Measurements from ENCODE around the gene ILF3. TPM values are rescaled to one million over a fixed set of nuclear protein-coding genes. Genes with fewer than 3 reads are reported as not detected.

ILF3 gene
- total RNA-seq, 2 donors from 2014 or later = 112 to 192 TPM

DNA sequence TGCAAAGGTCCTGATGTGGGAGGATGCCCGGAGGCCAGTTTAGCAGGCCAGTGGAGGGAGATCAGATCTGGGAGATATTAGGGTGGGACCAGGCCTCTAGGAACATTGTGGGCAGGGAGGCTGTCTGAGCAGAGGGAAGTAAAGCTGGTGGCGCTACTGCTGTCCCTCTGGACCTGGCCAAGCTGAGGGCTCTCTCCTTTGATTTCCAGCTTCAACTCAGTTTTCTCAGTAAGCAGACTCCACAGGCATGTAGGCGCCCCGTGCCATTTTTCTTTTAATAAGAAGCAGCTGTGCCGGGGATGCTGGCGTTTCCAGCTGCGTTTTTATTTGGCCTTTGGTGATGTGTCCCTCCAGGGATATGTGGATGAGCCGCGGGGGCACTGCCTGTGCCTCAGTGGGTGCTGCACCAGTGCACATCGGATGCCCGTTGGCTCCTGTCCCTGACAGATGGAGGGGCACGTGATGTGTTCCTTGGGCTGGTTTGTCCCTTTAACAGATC lies 70.5 kb downstream of the ILF3 start:
- no peak for TF ChIP-seq POLR2AphosphoS5 (IDR thresholded peaks at IDR 0.05)
- no peaks in the 10 kb centered on the region for H3K9me3 ChIP-seq
- H3K27me3 ChIP-seq (replicated peaks; ENCODE audit: insufficient read depth) = no peaks in the 10 kb centered on the region
- no peak overlapping the region for H3K4me3 ChIP-seq
- peaks cover 4% of the 10 kb centered on the region for H3K4me1 ChIP-seq (replicated peaks)
- peak overlapping the region in 1 of 2 donors; percentile 21 for H3K27ac ChIP-seq
- no peak for DNase-seq (ENCODE audit: low spot score)
- WGBS = 59% methylated on average over 12 of the region's 12 CpGs
- intact Hi-C loops (cut with DNase I) = no loop called here
- H3K36me3 ChIP-seq = no peaks in the 10 kb centered on the region

DNA sequence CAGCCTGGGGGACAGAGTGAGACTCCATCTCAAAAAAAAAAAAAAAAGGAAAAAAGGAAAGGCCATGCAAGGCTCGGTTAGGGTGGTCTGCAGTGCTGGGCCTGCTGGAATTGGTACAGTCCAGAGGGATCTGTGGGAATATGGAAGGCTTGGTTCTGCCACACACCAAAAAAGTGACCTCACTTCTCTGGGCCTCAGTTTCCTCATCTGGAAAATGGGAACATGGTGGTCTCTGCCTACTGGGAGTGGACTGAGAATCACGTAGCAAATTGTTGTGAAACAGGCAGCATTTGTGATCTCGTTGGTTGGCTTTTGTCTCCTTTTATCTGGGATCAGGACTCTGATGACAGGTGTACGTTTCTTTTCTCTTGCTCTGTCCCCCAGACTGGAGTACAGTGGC lies 71.3 kb downstream of the ILF3 start:
- Histone ChIP-seq H3K27me3 (replicated peaks; ENCODE audit: insufficient read depth) (no peaks in the 10 kb centered on the region), H3K4me3 (no peak overlapping the region), H3K36me3 (no peaks in the 10 kb centered on the region), H3K4me1 (replicated peaks) (no peaks in the 10 kb centered on the region), H3K27ac (no peak overlapping the region), H3K9me3 (no peaks in the 10 kb centered on the region)
- no peak for DNase-seq (ENCODE audit: low spot score)
- intact Hi-C loops (cut with DNase I) = no loop called here
- no peak for TF ChIP-seq POLR2A (IDR thresholded peaks at IDR 0.05)
- TF ChIP-seq, protein P1, sequence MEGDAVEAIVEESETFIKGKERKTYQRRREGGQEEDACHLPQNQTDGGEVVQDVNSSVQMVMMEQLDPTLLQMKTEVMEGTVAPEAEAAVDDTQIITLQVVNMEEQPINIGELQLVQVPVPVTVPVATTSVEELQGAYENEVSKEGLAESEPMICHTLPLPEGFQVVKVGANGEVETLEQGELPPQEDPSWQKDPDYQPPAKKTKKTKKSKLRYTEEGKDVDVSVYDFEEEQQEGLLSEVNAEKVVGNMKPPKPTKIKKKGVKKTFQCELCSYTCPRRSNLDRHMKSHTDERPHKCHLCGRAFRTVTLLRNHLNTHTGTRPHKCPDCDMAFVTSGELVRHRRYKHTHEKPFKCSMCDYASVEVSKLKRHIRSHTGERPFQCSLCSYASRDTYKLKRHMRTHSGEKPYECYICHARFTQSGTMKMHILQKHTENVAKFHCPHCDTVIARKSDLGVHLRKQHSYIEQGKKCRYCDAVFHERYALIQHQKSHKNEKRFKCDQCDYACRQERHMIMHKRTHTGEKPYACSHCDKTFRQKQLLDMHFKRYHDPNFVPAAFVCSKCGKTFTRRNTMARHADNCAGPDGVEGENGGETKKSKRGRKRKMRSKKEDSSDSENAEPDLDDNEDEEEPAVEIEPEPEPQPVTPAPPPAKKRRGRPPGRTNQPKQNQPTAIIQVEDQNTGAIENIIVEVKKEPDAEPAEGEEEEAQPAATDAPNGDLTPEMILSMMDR (IDR thresholded peaks at IDR 0.05) = no peak
- no peak for TF ChIP-seq POLR2AphosphoS5 (IDR thresholded peaks at IDR 0.05)
- 84% methylated on average over 4 of the region's 4 CpGs for WGBS

DNA sequence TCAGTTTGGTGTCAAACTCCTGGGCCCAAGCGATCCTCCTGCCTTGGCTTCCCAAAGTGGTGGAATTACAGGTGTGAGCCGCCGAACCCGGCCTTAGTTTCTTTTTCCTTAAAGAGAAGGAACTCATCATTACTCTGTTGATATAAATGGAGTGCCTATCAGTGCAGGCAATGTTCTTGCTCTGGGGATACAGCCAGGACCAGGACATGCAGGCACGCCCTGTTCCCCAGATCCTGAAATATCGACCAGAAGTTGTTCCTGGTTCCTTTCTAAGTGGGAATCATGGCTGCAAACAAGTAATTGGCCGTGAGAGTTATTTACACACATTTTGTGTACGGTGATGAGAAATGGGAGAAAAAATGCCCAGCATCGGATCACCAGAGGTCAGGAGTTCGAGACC lies 72.1 kb downstream of the ILF3 start:
- Histone ChIP-seq H3K27me3 (replicated peaks; ENCODE audit: insufficient read depth) (no peaks in the 10 kb centered on the region), H3K4me1 (replicated peaks) (no peaks in the 10 kb centered on the region), H3K36me3 (no peaks in the 10 kb centered on the region), H3K9me3 (no peaks in the 10 kb centered on the region), H3K4me3 (no peak overlapping the region), H3K27ac (peak overlapping the region in 1 of 2 donors; percentile 24)
- DNase-seq (ENCODE audit: low spot score) = peak; percentile 23
- 59% methylated on average over 10 of the region's 10 CpGs for WGBS
- peak; percentile 77 for TF ChIP-seq POLR2AphosphoS5 (IDR thresholded peaks at IDR 0.05)
- TF ChIP-seq POLR2A (IDR thresholded peaks at IDR 0.05) = no peak
- intact Hi-C loops (cut with DNase I) = no loop called here

DNA sequence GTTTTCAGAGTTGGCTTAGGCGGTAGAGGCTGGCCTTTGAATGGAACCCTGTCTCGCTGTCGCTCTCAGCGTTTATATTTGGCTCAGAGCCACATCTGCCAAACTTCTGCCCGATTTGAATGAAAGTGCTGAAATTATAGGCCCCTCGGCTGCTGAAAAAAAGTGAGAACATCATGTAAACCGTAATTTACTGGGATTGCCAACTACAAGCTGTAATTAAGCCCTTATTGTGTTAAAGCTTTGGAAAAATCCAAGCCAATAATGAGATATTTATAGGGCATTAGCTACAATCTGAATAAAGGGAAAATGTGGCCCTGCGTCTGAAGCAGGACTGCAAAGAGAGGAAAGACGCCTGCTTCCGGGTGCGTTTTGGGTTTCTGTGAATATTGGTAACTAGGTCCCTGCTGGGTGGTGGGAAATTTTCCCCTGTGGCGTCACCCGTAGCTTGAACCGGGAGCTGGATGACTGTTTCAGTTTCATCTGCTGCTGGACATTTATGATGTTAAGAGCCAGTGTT lies 73.6 kb downstream of the ILF3 start:
- Histone ChIP-seq H3K4me3 (no peak overlapping the region), H3K27me3 (replicated peaks; ENCODE audit: insufficient read depth) (no peaks in the 10 kb centered on the region), H3K9me3 (no peaks in the 10 kb centered on the region), H3K4me1 (replicated peaks) (no peaks in the 10 kb centered on the region), H3K36me3 (no peaks in the 10 kb centered on the region), H3K27ac (no peak overlapping the region)
- 55% methylated on average over 14 of the region's 14 CpGs for WGBS
- no peak for TF ChIP-seq POLR2A (IDR thresholded peaks at IDR 0.05)
- TF ChIP-seq POLR2AphosphoS5 (IDR thresholded peaks at IDR 0.05) = no peak
- TF ChIP-seq, protein P1 (IDR thresholded peaks at IDR 0.05) = no peak
- DNase-seq (ENCODE audit: low spot score) = no peak
- intact Hi-C loops (cut with DNase I) = no loop called here

DNA sequence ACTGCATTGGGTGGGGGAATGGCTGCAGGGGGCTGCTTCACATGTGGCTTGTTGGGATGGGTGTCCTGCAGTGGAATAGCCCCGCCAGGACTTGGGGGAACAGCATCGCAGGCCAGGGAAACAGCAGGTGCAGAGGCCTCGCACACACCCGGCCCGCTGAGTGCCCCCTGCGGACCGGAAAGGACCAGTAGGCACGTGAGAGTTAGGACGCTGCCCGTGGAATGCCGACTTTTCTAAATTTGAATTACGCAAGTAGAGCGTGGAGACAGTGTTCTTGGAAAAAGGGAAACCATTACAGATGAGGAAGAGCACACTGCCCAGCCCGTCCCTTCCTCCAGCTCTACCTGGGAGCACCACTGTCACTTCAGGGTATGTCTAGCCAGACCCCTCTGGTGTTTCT lies 75.3 kb downstream of the ILF3 start:
- Histone ChIP-seq H3K4me3 (no peak overlapping the region), H3K27me3 (replicated peaks; ENCODE audit: insufficient read depth) (no peaks in the 10 kb centered on the region), H3K36me3 (no peaks in the 10 kb centered on the region), H3K27ac (no peak overlapping the region), H3K9me3 (no peaks in the 10 kb centered on the region), H3K4me1 (replicated peaks) (no peaks in the 10 kb centered on the region)
- 89% methylated on average over 14 of the region's 14 CpGs for WGBS
- intact Hi-C loops (cut with DNase I) = no loop called here
- TF ChIP-seq, protein P1 (IDR thresholded peaks at IDR 0.05) = no peak
- TF ChIP-seq POLR2AphosphoS5 (IDR thresholded peaks at IDR 0.05) (no peak), POLR2A (IDR thresholded peaks at IDR 0.05) (no peak)
- DNase-seq (ENCODE audit: low spot score) = no peak

DNA sequence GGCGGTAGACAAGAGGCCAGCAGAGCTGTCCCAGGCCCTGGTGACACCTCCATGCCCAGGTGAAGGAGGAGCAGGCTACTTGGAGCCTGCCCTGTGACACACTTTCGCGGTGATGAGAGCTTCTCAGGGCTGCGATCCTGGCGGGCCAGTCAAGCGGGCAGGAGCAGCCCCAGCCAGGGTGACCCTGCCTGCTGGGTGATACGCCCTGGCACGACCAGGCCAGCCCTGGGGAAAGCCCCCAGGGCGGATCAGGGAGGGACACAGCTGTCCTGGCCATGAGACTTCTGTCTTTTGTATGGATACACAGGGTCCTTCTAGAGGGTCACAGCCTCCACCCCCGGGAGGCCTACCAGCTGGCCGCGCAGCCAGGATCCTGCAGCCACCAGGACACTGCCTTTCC lies 76.8 kb downstream of the ILF3 start:
- Histone ChIP-seq H3K4me1 (replicated peaks) (no peaks in the 10 kb centered on the region), H3K36me3 (no peaks in the 10 kb centered on the region), H3K9me3 (no peaks in the 10 kb centered on the region), H3K27ac (no peak overlapping the region), H3K4me3 (no peak overlapping the region), H3K27me3 (replicated peaks; ENCODE audit: insufficient read depth) (no peaks in the 10 kb centered on the region)
- no peak for DNase-seq (ENCODE audit: low spot score)
- WGBS = 84% methylated on average over 12 of the region's 12 CpGs
- TF ChIP-seq, protein P1 (IDR thresholded peaks at IDR 0.05) = no peak
- TF ChIP-seq POLR2A (IDR thresholded peaks at IDR 0.05) (no peak), POLR2AphosphoS5 (IDR thresholded peaks at IDR 0.05) (no peak)
- intact Hi-C loops (cut with DNase I) = no loop called here
